GM19351 (cell line): ENCODE data around the gene WDR87.
A peak's percentile ranks its signal among the peaks of the same experiment; 100 is the strongest.
"Not testable (repeated sequence)": the region's sequence is repeated elsewhere in the genome, so short reads cannot be mapped to it uniquely, and the experiment has no call there.

Experiments used
- ATAC-seq: cut with Tn5 transposase; IDR thresholded peaks from one replicate; pipeline ENCODE4 v1.9.1; 2021; ENCODE audit warnings: mild to moderate bottlenecking, moderate library complexity; ENCODE audit not compliant: unreplicated experiment

WDR87 gene

DNA sequence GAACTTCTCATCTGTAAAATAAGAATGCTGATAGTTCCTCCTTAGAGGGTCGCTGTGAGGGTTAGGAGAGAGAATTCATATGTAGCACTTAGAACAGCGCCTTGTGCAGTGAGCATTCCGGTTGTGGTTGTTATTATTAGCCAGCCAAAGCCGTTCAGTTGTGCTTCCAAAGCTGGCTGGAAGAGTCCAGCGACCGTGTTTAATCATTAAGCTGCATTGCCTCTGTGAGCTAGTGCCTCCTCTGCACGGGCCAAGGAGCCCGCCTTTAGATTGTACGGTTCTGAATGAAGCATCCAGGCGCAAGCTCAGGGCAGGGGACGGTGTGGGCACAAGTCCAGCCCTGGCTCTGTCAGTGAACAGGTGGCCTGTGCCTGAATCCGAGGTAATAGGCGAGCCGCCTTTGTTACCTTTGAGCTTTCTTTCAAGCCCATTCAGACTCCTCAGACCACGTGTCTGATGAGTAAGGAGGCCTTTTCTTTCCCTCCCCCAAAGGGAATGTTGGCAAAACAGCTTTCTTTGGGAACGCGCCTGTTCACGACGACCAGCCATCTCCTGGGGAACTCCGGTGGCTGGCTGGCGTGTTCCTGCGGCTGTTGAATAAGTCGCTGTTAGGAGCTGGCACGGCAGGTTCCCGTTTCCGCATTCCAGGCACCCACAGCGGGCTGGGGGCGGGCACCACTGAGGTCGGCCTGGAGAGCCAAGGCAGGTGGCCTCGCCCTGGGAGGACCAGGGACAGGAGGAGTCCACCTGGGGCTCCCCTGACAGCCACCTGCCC is 25.7 kb upstream of the WDR87 start:
- no peak for ATAC-seq

DNA sequence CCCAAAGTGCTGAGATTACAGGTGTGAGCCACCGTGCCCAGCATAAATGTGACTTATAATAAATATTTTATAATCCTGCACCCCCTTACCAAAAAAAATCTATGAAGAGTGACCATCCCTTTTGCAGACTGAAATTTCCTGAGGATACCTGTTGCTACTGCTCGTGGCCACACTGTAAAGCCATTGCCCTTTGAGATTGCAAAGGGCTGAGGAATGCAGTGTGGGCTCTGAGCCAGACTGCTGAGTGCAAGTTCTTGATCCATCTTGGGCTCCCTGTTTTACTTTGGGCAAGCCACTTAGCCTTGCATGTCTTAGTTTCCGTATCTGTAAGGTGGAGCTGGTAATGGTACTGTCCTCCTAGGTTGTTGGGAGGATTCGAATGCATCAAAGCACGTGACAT is 24.0 kb upstream of the WDR87 start:
- no peak for ATAC-seq

DNA sequence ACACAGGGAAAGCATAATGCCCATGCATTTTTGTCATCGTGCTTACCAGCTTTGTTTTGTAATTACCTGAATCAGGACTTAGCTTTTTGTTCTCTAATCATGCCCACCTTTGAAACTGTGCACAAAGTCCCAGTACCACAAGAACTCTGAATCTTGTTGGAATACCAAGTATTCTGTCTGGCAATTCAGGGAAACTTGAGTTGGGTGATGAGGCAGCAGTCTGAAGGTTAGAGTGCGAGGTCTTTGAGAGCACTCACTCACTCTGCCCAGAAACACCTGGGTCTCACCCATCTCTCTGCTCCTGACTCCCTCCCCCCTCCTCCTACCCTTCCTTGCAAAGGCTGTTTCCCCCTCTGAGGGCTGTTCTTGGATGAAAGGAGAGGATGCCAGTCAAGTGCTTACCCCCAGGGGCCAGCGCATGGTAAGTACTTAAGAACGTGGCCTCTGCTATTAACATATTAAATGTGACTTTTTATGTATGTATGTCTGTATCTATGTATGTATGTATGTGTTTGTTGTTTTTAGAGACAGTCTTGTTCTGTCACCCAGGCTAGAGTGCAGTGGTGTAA is 23.0 kb upstream of the WDR87 start:
- ATAC-seq: no peak

DNA sequence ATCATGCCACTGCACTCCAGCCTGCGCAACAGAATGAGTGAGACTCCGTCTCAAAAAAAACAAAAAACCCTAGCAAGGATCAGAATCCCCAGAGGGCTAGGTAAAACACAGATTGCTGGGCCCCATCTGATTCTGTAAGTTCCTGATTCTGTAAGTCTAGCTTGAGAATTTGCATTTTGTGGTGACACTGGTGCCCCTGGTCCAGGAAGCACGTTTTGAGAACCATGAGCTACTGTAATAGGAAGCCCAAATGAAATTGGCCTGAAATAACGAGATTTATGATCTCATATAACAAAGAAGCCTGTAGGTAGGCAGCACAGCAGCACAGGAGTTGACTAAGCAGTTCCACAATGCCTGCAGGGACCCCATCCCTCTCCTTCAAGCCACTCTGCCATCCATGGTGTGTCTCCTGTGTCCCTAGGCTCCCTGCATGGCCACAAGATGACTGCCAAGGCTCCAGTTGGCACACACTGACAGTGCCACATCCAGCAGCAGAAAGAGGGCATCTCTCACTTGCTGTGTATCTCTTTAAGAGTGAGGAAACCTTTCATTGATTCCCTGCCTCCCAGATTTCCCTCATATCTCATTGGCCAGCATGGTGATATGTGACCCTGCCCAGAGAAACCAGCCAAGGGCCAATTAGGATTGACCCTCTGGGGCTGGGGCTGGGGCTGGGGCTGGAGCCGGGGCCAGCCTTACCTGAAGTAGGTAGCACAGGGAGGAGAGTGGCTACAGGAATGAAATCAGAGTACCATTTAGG is 22.3 kb upstream of the WDR87 start:
- ATAC-seq: peak; percentile 73

DNA sequence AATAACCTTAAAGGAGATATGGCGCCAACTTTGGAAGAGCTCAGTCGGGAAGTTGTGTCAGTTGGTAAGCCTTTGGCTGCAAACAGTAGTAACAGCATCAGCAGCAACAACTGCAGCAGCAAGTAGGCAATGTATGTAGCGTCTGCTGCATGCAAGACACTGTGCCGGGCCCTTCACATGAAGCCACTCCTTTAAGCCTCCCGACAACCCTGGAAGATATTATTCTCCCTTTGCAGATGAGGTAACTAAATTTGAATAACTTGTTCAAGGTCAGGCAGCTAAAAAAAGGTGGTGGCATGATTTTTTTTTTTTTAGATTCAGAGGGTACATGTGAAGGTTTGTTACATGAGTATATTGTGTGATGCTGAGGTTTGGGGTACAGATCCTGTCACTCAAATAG is 20.3 kb upstream of the WDR87 start:
- ATAC-seq: no peak

DNA sequence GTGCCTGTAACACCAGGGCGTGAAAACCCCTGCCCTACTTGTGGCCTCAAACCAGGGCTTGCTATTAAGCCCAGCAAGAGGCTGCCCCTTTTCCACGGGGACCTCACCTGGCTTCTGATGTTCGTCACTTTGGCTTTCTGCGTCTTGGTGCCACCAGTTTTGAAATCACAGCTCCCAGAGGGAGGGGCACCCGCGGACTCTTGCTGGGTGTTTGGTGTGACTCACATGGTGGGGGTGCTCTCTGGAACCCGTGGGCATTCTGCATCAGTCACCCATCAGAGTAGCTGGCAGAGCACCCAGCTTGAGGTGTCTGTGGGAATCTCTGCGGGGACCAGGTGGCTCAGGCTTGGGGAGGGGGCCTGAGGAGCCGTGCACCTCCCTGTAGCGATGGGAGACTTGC is 19.9 kb upstream of the WDR87 start:
- no peak for ATAC-seq

DNA sequence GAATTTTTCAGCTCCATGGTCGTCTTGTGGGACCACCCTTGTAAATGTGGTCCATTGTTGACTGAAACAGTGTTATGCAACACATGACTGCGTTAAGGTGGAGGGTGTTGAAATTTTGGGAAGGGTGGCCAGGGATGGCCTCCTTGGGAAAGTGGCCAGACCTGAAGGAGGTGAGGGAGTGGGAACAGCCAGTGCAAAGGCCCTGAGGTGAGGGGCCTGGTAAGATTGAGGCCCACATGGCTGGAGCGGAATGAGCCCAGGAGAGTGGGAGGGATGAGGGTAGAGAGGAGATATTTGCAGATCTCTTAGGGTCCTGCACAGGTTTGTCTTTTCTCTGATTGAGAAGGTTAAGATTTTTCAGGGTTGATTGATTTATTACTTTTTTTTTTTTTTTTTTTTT is 18.8 kb upstream of the WDR87 start:
- no peak for ATAC-seq

DNA sequence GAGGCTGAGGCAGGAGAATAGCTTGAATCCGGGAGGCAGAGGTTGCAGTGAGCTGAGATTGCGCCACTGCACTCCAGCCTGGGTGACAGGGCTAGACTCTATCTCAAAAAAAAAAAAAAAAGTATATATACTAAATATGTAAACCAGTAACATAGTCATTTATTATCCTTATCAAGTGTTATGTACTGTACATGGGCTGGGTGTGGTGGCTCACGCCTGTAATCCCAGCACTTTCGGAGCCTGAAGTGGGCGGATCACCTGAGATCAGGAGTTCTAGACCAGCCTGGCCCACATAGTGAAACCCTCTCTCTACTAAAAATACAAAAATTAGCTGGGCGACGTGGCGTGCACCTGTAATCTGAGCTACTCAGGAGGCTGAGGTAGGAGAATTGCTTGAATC is 18.2 kb upstream of the WDR87 start:
- ATAC-seq: not testable (repeated sequence)

DNA sequence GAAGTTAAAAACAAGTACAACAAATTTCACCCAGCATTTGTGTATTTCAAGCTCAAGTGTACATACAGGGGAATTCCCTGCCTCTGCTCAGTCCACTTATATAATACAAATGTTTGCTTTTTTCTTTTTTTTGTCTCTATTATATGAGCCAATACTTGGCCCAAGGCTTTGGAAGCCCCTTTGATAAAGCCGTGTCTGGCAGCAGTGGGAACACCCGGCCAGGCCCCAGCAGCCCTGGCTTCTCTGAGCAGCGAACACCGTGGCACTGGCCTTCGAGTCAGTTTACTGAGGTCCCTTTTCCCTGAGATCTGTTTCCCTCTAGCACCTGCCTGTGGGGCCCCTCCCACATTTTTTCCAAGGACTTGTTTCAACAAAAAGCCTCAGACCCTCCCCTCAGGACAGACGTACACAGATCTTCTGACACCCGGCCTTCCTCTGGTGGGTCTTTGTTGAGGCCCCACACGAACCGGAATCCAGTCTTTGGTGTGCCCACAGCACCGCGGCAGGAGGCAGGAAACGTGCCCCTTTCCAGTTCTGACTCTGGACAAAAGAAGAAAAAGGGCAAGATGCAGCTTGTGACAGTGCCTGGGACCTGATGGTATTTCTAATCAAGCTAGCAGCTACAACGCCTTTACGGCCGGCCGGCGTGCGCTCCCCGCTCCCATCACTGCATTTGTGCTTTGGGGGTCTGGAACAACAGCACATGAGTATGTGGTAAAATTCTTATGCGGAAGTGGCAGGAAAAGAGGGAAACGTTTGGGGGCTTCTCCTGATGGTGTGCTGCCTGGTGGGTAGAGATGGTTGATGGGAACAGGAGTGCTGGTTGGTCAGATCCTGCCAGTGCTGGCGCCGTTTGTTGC is 14.4 kb upstream of the WDR87 start:
- ATAC-seq: no peak

DNA sequence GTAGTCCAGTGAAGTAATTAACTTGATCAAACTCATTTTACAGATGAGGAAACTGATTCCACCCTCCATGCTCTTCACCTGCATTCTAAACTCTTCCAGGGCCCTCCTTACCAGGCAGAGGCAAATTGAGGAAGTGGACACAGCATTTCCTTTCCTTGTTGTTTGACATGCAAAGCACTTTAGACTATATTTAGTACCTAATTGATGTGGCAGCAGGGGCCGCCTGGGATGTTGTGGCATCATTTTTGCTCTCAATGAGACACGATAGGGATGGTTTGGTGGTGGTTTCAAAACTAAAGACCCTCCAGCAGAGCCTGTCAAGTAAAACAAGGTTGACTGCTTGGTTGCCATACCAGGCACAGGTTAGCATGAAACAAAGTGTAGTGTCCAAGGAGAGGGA is 8.5 kb upstream of the WDR87 start:
- ATAC-seq: no peak

DNA sequence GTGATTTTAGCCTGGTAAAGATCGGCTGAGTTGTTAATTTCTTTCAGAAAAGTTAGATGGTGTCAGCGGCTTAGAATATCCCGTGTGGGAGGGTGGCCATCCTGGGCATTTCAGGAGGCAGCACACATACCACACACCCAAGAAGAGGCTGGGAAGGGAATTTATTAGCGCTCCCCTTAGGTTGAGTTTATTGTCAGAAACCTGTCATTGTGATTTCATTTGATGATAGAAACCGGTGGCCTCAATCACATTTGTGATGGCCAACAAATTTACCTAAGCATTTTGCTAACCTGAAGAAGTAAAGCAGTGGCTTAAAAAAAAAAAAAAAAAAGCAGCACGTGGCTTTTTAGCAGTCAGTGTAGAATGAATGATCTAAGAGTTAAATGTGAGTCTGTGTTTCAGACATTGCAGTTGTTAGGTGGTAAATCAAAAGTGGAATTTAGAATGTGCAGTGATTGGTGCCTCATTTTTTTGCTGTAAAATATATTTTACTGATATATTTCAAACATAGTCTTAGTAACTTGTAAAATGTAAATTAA is 3.3 kb upstream of the WDR87 start:
- ATAC-seq: no peak

DNA sequence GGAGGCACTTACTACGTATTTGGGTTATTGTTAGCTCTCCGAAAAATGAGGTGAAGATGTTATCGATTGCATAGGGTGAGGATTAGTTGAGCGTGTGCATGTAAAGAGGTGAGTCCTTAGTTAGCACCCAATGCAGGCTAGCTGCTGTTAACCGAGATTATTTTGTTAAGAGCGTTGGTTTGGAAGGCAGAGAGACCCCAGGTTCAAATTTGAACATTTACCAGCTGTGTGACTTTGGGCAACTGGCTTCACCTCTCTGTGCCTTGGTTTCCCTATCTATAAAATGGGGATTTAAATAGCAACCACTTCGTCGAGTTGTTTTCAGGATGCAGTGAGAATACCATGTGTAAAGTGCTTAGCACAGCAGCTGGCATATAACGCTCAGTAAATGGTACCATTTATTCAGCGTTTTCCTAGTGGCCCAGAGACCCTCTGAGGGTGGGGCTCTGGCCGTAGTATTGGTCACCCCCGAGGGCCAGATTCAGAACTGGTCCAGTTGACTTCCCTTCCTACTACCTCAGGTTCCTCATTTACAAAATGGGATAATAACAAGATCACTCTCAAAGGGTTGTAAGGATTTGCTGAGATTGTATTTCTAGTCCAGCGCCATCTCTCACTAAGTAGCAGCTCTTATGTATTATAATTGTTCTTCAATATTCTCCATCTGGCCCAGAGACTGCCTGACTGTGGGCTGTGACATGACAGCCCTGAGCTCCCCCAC is 1.5 kb upstream of the WDR87 start:
- no peak for ATAC-seq

DNA sequence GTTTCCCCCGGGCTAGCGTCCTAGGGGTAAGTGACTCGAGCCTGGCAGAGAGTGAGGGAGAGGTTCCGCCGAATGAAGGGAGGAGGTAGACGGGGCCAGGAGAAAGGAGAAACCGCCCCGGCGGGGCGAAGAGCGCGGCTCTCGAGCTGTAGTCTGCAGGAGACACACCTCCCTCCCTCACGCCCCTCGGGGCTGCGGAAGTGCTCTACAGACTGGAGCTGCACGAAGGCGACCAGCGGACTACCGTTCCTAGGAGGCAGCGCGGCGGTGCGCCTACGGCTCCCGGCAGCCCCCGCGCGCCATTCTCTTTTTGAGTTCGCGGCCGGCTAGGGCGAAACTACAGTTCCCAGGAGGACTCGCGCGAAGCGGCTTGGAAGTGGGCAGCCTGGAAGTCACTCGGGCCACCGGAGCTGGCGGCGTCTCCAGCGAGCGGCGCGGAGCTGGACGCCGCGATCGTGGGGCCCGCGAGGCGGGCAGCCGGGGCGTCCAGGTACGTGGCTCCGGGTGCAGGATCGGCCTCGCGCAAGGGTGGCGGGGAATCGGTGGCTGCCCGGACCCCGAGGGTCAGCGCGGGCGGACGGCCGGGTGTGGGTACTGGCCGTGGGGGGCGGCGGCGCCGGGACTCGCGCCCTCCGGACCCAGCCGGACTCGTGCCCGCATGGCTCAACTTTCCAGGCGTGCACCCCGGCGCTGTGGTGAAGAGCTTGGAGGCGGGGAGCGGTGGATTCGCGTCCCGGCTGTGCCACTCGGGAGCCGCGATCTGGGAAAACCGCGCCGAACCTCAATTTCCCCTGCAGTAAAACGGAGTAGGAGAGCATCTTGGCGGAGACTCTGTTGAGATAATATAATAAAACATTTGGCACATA is 708 bp upstream of the WDR87 start, which contains the start of gene SIPA1L3:
TSS of gene SIPA1L3 (plus strand) at position 340 of the 866 bp plus-strand sequence. CDS start 174,358 bp downstream, outside the sequence.
- ATAC-seq: peak; percentile 82

DNA sequence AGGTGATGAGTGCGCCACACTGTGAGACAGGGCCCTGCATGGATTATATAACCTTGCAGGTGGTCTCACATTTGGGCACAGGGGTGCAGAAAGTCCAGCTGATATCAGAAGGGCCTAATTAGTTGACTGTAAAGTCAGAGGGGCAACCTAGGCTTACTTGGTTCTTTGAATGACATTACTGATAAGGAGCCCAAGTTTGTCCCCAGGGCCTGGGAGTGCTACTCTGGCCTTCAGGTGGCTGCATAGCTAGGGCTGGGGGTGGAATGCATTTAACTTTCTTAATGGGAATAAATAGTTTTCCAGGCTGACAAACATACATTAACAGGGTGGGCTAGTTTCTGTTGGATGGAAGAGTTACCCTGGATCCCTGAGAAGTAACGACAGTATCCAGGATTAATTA is 3.3 kb downstream of the WDR87 start:
- no peak for ATAC-seq

DNA sequence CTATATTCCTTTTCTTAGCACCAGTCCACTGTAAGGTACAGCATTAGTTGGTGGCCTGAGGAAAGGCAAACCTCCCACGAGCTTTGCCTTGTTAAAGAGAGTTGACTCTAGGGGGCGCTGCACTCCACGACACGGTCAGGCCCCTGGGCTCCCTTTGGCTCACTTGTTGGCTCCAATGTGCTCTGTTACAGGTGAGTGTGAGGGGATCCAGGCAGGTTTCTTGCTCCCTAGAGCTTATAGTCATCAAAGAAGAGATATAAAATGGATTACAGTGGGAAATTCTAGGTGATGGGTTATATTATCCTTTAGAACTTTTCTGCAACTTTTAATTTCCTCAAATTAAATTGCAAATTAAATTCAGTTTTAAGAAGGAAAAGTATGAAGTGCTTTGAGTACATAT is 3.7 kb downstream of the WDR87 start:
- ATAC-seq: peak; percentile 38

DNA sequence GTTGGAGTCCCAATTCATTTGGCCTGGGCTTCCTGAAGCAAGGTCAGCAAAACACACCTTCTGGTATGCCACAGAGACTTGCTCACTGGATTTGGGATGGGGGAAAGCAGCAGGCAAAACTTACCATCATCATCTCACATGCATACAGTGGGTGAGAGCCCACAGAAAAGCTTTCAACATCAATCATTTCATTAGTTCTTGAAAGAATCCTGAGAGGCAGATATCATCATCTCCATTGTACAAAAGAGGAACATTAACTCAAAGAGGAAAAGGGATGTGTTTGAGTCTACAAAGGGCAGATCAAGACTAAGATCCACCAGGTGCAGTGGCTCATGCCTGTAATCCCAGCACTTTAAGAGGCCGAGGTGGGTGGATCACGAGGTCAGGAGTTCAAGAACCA is 6.4 kb downstream of the WDR87 start:
- no peak for ATAC-seq

DNA sequence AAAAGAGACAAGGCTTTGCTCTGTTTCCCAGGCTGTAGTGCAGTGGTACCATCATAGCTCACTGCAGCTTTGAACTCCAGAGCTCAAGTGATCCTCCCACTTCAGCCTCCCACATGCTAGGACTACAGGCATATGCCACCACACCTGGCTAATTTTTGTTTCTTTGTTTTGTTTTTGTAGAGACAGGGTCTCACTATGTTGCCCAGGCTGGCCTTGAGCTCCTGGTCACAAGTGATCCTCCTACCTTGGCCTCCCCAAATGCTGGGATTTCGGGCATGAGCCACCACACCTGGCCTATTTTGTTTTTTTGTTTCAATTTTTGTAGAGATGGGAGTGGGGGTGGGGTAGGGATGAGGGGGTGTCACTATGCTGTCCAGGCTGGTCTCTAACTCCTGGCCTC is 6.9 kb downstream of the WDR87 start:
- no peak for ATAC-seq

DNA sequence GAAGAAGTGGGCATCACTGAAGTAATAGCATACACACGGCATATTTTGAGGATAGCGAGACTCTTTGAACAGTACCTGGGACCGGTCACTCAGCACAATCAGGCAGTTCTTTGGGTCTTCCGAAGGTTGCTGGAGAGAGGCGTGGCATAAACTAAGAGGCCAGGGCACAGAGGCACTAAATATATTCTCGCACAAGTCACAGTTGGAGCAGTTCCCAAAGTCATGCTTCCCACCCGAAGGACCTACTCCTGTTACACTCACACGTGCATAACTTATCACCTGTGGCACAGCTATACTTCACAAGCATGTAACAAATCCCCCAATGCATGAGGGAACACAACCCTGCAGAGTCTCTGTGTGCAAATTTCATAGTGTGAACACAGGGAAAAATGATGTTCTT is 10.2 kb downstream of the WDR87 start:
- no peak for ATAC-seq
